H1 (cell line): Measurements from ENCODE around the gene TUBGCP6. TPM values are rescaled to one million over a fixed set of nuclear protein-coding genes. Genes with fewer than 3 reads are reported as not detected.

ENCODE experiments used
- ATF2 ChIP-seq: IDR thresholded peaks from 2 replicates; pipeline ENCODE4 v1.6.1; 2012; ENCODE audit warnings: low read length, inconsistent platforms
- ATF3 ChIP-seq: IDR thresholded peaks from 2 replicates; pipeline ENCODE4 v1.6.1; 2011; ENCODE audit warnings: low read depth, mild to moderate bottlenecking, low read length; ENCODE audit not compliant: insufficient read depth
- CBX8 ChIP-seq: fragments of 300-800, 300-1000 bp; sonication (generic); IDR thresholded peaks from 2 replicates; pipeline ENCODE4 v1.7.1; 2016; ENCODE audit warnings: low read depth, low read length, borderline replicate concordance
- CREB1 ChIP-seq: IDR thresholded peaks from 2 replicates; pipeline ENCODE4 v1.6.1; 2012; ENCODE audit warnings: inconsistent platforms
- JUND ChIP-seq: IDR thresholded peaks from 2 replicates; pipeline ENCODE4 v1.6.1; 2011; ENCODE audit warnings: mild to moderate bottlenecking, improper control_type of control experiment, low read length
- YY1 ChIP-seq: IDR thresholded peaks from 2 replicates; pipeline ENCODE4 v1.6.1; 2011; ENCODE audit warnings: low read depth, mild to moderate bottlenecking, low read length
- polyA plus RNA-seq, 7 experiments: library from polyadenylated mRNA; depleted of rRNA in 3 of 7; stranded (reverse) in 5 of 7; unstranded in 2 of 7; fragments of >200 nt in 5 of 7; fragments of 200-250 nt in 2 of 7; gene quantifications; 1 replicate in 5 of 7; 2 replicates in 1 of 7; 4 replicates in 1 of 7; pipeline versions ENCODE4 v1.2.1 to v1.2.3, GENCODE V29; 2011 to 2013; ENCODE audit warnings: missing spikeins in 2 of 7, mixed read lengths in 2 of 7
- total RNA-seq: library from RNA; stranded (reverse); fragmentation: NEBNext Ultra II Directional; extraction: Animal tissue kit (Norgen Biotek cat#: 25700); gene quantifications from 2 replicates; pipeline ENCODE4 v1.2.1, GENCODE V29; 2021

Gene TUBGCP6
- total and polyA plus RNA-seq, 2 of the 8 experiments (the other 6 are each of a cell fraction or from before 2014, with no cell fraction given) = 24.2 to 24.7 TPM

- TF ChIP-seq CBX8 = no peak
- no peak for TF ChIP-seq YY1
- no peak for TF ChIP-seq ATF2
- TF ChIP-seq CREB1 = no peak
- TF ChIP-seq ATF3 = no peak
- no peak for TF ChIP-seq JUND
Measured at GRCh38 chr22:50255099-50255498, 10.3 kb upstream of the TUBGCP6 start (continued).
